ENCODE results near the gene FGF10.

FGF10 gene

DNA sequence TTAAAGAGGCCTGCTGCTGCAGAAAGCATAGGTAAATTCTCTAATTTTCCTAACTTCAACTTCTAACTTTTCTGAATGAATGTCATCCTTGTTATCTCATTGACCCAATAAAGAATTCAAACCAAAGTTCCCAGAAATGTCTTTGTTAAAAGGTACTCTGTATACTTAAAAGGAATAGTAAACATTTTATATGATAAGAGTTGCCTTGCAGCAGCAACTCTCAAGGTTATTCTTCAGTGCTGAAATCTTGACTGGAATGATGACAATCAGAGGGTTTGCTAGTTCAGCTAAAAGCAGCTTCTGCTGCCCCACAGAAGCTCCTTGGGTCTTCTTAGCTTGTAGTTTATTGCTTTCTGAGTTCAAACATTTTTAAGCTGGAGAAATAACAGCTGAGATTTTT, 28.3 kb downstream of the FGF10 start:
- DNase-seq (ENCODE audit: insufficient read length, low spot score) (no peak), FAIRE-seq (no peak)

DNA sequence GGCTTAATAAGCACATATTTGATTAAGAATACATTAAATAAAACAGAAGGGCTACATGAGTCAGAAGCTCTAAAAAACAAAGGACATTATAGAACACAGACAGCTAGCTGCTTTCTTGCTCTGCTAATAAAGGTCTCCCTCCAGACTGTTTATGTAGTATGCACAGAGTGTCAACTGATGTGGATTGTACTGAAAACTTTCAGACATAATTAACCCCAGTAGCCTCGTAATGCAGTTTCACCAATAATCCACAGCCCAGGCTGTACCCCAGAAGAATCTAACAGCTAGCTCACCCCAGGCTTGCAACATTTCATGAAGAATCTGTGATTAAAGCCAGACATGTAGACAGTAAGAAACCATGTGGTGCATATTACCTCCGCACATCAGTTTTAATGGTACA, 30.8 kb downstream of the FGF10 start:
- DNase-seq (ENCODE audit: insufficient read length, low spot score), result no peak
- FAIRE-seq, result no peak

DNA sequence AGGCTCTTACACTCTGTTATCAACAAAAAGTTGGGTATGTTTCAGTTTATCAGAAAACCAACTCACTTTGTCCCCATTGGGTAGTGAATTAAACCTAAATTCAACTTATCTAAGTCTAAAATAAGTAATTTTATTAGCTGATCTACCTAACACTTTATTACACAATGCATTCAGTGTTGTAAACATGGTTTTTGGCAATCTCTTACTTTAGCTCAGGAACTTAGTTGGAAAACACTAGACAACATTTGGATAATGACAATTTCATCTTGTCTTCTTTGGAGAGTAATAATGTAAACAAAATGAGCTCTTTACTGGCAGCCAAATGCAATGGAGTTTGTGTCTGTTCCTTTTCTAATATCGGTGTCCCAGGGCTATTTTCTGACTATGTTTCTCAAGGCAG, 33.0 kb downstream of the FGF10 start:
- FAIRE-seq (no peak), DNase-seq (ENCODE audit: insufficient read length, low spot score) (no peak)

DNA sequence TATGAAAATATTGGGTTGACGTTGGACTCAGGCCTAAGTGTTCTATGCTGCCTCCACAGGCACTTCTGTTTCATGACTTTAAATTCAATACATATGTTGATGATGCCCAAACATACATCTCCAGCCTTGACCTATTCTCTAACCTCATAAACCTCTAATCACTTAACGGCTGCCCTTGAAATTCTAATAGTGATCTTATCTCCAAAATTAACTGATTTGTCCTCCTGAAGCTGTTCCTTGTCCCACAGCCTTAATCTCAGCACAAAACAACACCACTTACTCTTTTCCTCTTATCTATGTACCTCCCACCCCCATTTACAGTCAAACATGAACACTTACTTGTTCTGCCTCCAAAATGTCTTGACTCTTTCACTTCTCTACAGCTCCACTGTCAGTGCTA, 43.3 kb downstream of the FGF10 start:
- FAIRE-seq (peak; percentile 23), DNase-seq (ENCODE audit: insufficient read length, low spot score) (no peak)

DNA sequence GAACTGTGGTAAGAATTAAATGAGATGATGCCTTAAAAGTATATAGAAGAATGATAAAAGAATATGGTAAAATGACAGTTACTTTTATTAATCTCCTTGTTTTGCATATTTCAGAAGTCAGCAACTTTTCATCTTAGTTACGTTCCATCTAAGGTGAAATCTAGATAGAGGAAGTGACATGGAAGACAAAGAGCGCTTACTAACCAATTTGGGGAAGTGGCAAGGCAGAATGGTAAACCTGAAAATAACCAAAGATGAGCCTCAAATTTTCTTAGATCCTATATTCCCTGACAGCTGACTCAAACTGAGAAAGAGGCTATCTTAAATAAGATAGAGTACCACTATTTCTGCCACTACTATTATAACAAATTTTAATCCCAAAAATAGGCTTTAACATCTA, 52.5 kb downstream of the FGF10 start:
- FAIRE-seq, result no peak
- no peak for DNase-seq (ENCODE audit: insufficient read length, low spot score)

DNA sequence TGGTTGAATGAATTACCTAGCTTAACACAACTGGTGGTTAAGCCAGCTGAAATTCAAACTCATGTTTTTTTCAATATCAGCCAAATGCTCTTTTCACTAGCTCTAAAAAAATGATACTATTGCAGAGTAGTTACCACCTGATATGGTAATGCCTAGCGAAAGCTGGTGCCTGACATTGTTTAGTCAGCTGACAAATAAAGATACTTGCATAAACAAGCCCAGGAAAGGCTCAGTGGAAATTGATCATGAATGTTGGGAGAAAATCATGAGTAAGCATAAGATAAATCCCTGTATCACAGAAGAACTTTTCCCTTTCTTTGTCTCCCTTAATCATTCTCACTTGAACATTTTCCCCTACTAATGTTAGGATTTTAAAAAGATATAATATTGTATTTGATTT, 54.6 kb downstream of the FGF10 start:
- no peak for FAIRE-seq
- no peak for DNase-seq (ENCODE audit: insufficient read length, low spot score)

DNA sequence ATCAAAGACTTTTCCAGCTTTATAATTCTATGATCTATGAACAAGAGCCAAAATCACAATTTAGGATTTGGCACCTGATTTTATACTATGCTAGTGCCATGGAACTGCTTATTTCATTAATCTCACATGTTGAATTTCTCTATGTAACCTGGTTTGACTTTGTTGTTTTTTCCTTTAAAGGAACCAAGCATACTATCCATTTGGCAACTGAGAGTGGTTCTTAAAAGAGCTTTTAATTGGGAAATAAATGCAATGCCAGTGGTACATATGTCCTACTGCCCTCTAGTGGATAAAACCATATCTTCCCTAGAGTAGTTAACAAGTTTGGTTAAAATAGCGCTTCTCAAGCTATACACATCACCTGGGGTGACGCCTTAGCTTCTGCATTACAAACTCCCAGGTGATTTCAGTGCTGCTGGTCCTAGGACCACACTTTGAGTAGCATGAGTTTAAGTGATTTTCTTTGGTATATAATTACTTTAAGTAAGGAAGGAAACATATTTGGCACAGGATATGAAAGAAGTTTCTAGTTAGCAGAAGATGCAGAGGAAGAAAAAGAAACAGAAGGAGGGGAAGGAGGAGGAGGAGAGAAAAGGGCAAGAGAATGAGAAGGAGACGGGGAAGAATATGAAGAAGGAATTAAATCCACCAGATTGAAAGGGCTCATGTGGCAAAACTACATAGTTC, 56.8 kb downstream of the FGF10 start:
- DNase-seq (ENCODE audit: insufficient read length, low spot score) (peak; percentile 13), FAIRE-seq (no peak)

DNA sequence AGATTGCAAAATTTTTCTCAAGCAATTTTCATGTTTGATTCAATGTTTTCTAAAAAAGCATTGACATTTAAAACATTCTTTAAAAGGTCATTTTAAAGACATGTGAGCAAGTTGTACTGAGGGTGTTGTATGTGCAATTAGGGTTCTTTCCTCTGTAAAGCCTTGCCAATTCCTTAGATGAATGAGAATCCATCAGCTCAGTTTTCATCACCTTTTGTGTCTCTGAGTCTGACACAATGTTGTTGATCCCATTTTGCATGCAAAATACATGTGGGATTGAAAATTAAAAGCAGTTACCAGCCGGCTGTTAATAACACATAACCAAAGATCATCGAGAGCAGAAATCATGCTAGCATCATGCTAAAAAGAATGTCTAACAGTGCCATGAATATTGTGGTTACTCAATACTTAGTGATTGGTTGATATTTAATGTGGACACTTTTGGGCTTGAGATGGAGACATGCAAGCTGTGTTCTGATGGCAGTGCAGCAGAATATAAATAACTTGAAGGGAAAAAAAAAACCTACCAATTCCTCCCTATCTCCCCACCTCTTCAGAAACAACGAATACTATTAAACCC, 57.7 kb downstream of the FGF10 start:
- FAIRE-seq (no peak), DNase-seq (ENCODE audit: insufficient read length, low spot score) (no peak)

DNA sequence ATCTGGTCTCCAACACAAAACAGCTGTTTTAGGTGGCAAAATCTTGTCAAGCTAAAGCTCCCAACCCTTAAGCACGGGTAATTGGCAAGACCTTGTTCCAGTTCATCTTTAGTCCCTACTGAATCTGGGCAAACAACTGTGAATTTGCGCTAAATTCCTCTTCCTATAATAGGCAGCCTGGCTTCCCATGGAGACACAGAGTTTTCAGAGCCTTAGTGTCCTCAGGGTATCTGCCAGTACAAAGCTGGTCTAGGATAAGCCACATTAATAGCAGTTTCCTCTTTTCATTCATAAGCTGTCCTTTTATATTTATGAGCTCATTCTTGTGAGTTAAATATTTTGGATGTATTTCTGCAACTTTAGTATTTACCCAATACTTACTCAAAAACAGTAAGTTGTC, 59.5 kb downstream of the FGF10 start:
- DNase-seq (ENCODE audit: insufficient read length, low spot score) (no peak), FAIRE-seq (no peak)

DNA sequence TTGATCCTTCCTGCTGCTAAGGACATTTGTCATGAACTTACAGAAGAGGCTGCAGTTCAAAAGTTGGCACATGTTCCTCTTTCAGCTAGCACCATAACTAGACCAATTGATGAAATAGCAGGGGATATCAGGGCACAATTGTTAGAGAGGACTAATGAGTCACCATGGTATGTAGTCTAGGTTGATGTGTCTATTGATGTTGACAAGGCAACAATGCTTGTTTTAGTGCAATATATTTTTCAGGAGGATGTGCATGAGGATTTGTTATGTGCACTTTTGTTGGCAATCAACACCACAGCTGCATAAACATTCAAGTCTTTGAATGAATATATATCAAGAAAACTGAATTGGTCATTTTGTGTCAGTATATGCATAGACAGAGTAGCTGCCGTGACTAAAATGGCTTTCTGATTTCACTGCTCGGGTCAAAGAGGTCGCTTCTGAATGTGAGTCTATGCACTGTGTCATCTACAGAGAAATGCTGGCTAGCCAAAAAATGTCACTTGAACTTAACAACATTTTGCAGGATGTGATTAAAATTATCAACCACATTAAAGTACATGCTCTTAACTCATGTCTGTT, 68.0 kb downstream of the FGF10 start:
- DNase-seq (ENCODE audit: insufficient read length, low spot score) (no peak), FAIRE-seq (peak; percentile 9)

DNA sequence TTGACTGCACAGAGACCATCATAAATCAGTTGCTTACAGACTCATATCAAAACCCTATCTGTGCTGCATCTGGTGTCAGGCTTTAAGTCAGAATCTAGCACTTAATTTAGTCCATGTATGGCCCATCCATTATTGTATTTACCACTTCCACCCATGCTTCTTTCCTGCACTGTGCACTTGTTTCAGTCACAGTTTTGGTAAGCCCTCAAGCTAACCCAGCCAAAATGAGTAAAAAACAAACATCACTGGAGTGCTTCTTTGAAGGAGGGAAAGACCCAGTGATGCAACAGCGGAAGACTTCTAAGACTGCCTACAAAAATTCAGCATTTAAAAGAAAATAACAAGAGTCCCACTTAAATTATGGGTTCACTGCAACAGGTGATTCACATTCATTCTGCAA, 69.0 kb downstream of the FGF10 start:
- DNase-seq (ENCODE audit: insufficient read length, low spot score), result no peak
- peak; percentile 40 for FAIRE-seq

DNA sequence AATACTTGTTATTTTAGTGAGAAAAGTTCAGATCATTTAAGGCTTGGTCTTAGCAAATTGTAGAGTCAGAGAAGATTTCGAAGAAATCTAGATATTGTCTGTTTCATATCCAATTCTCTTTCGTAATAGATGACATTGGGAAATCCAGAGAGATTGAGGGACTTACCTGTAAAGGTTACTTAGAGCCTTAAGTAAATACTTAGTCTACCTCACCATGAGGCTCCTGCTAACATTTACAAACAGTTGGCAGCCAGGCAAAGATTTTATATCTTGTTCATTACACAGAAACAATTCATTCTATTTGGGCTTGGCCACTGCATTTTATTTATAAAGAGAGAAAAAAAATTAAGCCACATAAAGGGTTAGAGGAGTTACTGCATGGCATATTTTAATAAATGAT, 70.3 kb downstream of the FGF10 start:
- FAIRE-seq (no peak), DNase-seq (ENCODE audit: insufficient read length, low spot score) (no peak)

DNA sequence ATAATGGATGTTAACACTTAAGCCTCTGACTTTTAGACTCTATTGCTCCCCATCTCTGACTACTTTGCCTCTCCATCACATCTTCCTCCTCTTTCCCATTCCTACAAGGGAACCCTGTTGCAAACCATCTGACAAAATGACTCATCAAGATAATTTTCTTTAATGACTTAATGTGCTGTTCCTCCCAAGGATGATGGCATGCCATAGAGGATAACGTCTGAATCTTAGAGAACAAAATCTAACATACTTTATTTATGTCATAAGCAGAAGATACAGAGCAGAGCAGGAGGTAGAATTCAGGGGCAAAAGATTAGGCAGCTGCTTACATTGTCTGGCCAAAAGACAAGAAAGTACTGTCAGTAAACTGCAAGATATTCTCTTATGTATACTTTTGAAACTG, 76.8 kb downstream of the FGF10 start:
- FAIRE-seq (no peak), DNase-seq (ENCODE audit: insufficient read length, low spot score) (no peak)

DNA sequence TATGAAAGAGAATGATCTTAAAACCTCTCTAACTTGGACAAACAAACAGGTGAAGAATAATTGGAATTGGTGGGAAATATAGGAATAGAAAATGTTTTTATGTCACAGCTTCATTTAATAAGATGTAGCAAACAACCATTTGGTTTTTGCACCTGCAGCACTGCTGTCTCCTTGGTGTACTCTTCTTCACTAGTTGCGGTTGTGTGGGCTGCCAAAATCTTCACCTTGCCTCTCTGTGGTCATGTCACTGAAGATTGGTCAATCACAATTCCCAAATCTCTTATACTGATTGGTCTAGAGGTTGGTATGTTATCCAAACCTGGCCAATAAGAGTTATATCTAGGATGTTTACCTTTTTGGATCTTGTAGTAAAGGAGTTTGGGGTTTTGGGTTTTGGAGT, 88.7 kb downstream of the FGF10 start:
- FAIRE-seq, result no peak
- no peak for DNase-seq (ENCODE audit: insufficient read length, low spot score)

DNA sequence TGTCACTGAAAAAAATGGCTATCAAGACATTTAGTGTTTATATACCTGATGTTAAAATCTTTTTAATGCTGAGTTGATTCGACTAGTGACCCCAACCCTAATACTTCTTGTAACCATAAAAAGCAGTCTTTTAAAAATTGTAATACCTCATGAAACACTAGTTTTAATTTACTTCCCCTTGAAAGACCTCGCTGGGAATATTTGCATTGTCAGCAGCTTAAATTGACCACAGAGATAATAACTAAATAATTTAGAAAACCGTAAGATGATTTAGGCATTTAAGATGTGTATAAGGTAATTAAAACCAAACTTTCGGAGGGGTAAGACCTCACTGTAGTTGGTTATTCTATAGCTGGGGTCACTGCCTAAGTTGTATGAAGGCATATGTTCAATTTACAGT, 89.8 kb downstream of the FGF10 start:
- no peak for FAIRE-seq
- DNase-seq (ENCODE audit: insufficient read length, low spot score), result no peak

DNA sequence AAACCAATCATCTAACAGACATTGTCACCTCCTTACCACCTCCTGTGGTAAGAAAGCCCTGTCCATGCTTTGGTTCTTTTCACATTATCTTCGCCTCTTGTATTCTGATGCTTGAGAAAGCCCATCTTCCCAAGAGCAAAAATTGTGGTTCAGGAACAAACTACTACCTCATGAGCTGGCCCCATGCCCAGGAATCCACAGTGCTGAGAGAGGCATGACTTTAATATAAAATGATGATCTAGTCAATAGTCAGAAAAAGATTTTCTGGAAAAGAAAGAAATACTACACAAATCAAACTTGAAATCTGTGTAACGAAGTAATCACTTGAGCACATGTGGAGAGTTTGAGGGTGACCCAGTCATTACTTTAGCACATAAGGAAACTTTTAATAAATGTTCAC, 94.7 kb downstream of the FGF10 start:
- DNase-seq (ENCODE audit: insufficient read length, low spot score) (no peak), FAIRE-seq (no peak)

DNA sequence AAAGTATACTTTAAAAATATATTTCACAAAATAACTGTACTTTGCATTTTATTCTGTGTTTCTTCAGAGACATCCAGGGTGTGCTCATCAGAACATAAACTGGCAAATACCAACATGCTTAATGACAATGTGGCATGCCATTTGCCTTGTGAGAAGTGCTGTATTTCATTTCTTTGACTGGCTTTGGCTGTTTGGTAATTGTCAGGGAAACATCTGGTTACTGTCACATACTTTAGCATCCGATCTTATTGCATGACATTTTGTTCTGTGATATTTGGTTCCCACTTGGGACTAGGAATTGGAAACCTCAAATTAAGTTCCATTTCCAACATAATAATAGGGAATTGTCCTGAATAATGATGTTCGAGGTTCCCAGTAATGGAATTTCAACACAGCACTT, 96.5 kb downstream of the FGF10 start:
- FAIRE-seq (no peak), DNase-seq (ENCODE audit: insufficient read length, low spot score) (no peak)

DNA sequence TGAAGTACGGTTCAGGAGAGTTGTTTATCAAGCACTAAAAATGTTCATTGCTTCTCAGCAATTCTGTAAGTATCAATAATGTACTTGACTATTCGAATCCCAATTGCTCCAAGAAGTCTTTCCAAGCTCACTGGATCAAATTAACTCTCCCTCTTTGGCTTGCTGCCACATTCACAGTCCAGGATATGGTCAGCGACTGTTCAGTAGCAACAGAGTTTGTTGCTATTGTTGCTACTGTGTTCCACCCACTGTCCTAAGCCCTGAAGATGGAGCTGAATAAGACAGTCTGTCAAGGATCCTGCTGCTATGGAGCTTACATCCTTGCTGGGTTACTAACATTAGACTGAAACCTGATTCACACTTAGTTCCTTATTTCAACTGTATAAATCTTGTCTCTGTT, 110.8 kb downstream of the FGF10 start:
- DNase-seq (ENCODE audit: insufficient read length, low spot score), result no peak
- FAIRE-seq, result no peak

DNA sequence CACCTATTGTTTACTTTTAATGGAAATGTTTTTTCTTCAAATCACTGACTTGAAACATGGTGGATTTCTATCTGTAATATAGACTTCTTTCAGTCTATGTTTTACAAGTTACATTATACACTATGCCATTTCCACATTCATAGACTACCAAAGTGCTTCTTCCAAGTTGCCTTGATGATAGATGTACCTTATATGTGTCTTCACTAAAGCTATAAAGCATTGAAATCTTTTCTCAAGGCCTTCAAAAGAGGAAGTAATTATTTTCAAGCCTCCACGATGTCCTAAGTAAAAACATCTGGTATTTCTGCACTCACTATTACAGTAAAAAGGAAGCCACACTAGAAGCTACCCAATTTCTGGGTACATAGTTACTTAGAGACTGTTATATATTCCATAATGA, 113.3 kb downstream of the FGF10 start:
- DNase-seq (ENCODE audit: insufficient read length, low spot score), result no peak

DNA sequence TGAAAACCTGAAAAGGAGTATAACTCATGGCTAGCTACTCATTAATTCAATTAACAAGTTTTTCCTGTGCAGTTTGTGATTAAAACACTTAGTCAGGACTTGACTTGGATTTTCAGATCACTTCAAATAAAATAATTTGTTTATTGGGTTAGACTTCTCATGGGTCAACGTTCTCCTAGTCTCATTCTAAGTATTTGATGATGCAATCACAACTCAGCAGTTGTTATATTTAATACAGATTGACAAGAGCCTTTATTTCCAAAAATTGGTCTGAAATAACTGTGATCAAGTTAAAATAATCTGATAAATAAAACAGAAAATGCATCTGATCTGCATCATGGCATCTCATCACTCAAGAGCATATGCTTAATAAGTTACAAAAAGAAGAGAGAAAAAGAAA, 113.9 kb downstream of the FGF10 start:
- FAIRE-seq (no peak), DNase-seq (ENCODE audit: insufficient read length, low spot score) (no peak)

More for the DNA sequence above, 113.3 kb downstream of the FGF10 start:
- no peak for FAIRE-seq

DNA sequence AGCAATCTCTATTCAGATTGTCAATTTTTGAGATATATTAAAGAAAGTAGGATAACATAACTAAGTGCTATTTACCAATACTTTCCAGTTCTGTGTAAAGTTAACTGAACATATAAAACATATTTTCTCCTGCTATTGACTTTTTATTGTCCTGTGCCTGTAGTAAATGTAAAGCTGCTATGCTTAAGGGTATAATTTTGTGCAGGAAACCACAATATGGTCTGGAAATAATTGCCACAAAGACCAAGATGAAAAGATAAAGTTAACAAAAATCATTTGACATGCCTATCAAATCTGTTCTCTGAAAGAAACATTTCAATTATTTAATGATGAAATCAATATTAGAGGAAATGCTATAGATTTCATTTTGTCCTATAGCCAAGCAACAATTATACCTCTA, 121.3 kb downstream of the FGF10 start:
- DNase-seq (ENCODE audit: insufficient read length, low spot score) (no peak), FAIRE-seq (no peak)

DNA sequence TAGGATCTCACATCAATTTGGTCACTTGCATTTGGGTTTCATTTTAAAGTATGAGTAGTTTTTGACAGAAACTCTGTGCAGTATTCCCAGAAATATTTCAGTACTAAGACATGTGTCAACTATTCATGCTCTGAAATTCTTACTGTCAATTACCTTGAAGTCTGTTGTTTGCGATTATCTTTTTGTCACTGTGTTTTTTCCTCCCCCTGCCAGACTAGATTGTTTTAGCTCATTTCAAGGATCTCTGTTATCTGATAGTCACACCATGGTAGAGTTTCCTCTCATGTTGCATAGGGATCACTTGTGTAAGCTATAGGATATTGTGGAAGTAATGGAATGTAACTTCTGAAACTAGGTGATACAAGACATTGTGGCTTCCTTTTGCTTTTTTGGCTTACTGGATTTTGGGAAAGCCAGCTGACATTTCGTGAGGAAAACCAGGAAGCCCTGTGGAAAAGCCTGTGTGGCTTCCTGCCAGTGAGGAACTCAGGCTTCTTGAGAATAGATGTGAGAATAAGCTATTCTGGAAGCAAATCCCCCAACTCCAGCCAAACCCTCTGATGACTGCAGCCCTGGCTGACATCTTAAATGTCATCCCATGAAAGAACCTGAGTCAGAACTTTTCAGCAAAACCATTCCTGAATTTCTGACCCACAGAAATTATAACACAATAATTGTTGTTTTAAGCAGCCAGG, 122.2 kb downstream of the FGF10 start:
- DNase-seq (ENCODE audit: insufficient read length, low spot score) (no peak), FAIRE-seq (peak; percentile 33)
